ENCODE measurements around the gene PIK3R6. TPM values are rescaled to one million over a fixed set of nuclear protein-coding genes. Genes with fewer than 3 reads are reported as not detected.
A peak's percentile ranks its signal among the peaks of the same experiment; 100 is the strongest.

Gene PIK3R6
- total and polyA plus RNA-seq, 7 experiments from 2014 or later, result 0.06 to 11.3 (median 0.43) TPM

- Mint-ChIP-seq H3K36me3 (peaks cover 0 to 2% (median 0%) of the 10 kb centered on the region in 5 donors), H3K9me3 (peaks cover 0 to 1% (median 0%) of the 10 kb centered on the region in 11 donors), H3K27me3 (no peaks in the 10 kb centered on the region), H3K27ac (no peak overlapping the region), H3K4me3 (no peak overlapping the region), H3K4me1 (peaks cover 11 to 27% (median 22%) of the 10 kb centered on the region in 7 donors)
- no peak for ATAC-seq
- no peaks in the 10 kb centered on the region for H3K9me3 ChIP-seq (ENCODE audit: control insufficient read depth in 2 of 3, low read length in 3 of 3)
- peaks cover 7 to 8% of the 10 kb centered on the region in 2 donors for H3K4me1 ChIP-seq (ENCODE audit: control insufficient read depth in 2 of 2, insufficient read depth in 2 of 2, low read length in 2 of 2)
- no peak overlapping the region for H3K4me3 ChIP-seq (ENCODE audit: low read length)
- intact Hi-C loops (cut with micrococcal nuclease), result no loop called here
- H3K27me3 ChIP-seq (ENCODE audit: control insufficient read depth in 2 of 2, insufficient read depth in 2 of 2, low read length in 2 of 2), result no peaks in the 10 kb centered on the region
- POLR2A ChIA-PET, result no interaction called here
- CTCF ChIA-PET, result interaction anchor here (0.7 kb wide), 1 partner anchor 12 kb away, joined by 3 read pairs; no protein-coding TSS in a partner anchor
- H3K36me3 ChIP-seq (ENCODE audit: control insufficient read depth in 2 of 3, insufficient read depth in 3 of 3, low read length in 3 of 3), result no peaks in the 10 kb centered on the region
- no peak for DNase-seq
- no peak overlapping the region for H3K27ac ChIP-seq (ENCODE audit: low read depth, low read length)
Measured at GRCh38 chr17:8872036-8872704, 4.7 kb upstream of the PIK3R6 start.

- DNase-seq (no peak), ATAC-seq (no peak)
- Histone ChIP-seq H3K4me3 (ENCODE audit: low read length) (no peak overlapping the region), H3K9me3 (ENCODE audit: control insufficient read depth in 2 of 3, low read length in 3 of 3) (no peaks in the 10 kb centered on the region), H3K27ac (ENCODE audit: low read depth, low read length) (no peak overlapping the region), H3K4me1 (ENCODE audit: control insufficient read depth in 2 of 2, insufficient read depth in 2 of 2, low read length in 2 of 2) (peaks cover 7 to 16% of the 10 kb centered on the region in 2 donors), H3K27me3 (ENCODE audit: control insufficient read depth in 2 of 2, insufficient read depth in 2 of 2, low read length in 2 of 2) (no peaks in the 10 kb centered on the region), H3K36me3 (ENCODE audit: control insufficient read depth in 2 of 3, insufficient read depth in 3 of 3, low read length in 3 of 3) (no peaks in the 10 kb centered on the region)
- peaks cover 19 to 36% (median 30%) of the 10 kb centered on the region in 7 donors for H3K4me1 Mint-ChIP-seq
- no peaks in the 10 kb centered on the region for H3K27me3 Mint-ChIP-seq
- ChIA-PET CTCF (no interaction called here), POLR2A (no interaction called here)
- H3K4me3 Mint-ChIP-seq, result no peak overlapping the region
- intact Hi-C loops (cut with micrococcal nuclease), result no loop called here
- peaks cover 0 to 1% (median 0%) of the 10 kb centered on the region in 11 donors for H3K9me3 Mint-ChIP-seq
- peaks cover 0 to 5% (median 0%) of the 10 kb centered on the region in 5 donors for H3K36me3 Mint-ChIP-seq
- no peak overlapping the region for H3K27ac Mint-ChIP-seq
Measured at GRCh38 chr17:8871081-8871581, 3.7 kb upstream of the PIK3R6 start.

- Mint-ChIP-seq H3K27me3 (no peaks in the 10 kb centered on the region), H3K9me3 (peaks cover 0 to 1% (median 0%) of the 10 kb centered on the region in 11 donors), H3K4me1 (peaks cover 19 to 36% (median 30%) of the 10 kb centered on the region in 7 donors), H3K4me3 (no peak overlapping the region), H3K27ac (peak overlapping the region in 1 of 9 donors; percentile 18), H3K36me3 (peaks cover 0 to 5% (median 0%) of the 10 kb centered on the region in 5 donors)
- ATAC-seq (no peak), DNase-seq (no peak)
- no peaks in the 10 kb centered on the region for H3K27me3 ChIP-seq (ENCODE audit: control insufficient read depth in 2 of 2, insufficient read depth in 2 of 2, low read length in 2 of 2)
- intact Hi-C loops (cut with micrococcal nuclease), result no loop called here
- peaks cover 7 to 16% of the 10 kb centered on the region in 2 donors for H3K4me1 ChIP-seq (ENCODE audit: control insufficient read depth in 2 of 2, insufficient read depth in 2 of 2, low read length in 2 of 2)
- no peak overlapping the region for H3K4me3 ChIP-seq (ENCODE audit: low read length)
- ChIA-PET POLR2A (no interaction called here), CTCF (no interaction called here)
- no peaks in the 10 kb centered on the region for H3K9me3 ChIP-seq (ENCODE audit: control insufficient read depth in 2 of 3, low read length in 3 of 3)
- H3K36me3 ChIP-seq (ENCODE audit: control insufficient read depth in 2 of 3, insufficient read depth in 3 of 3, low read length in 3 of 3), result no peaks in the 10 kb centered on the region
- no peak overlapping the region for H3K27ac ChIP-seq (ENCODE audit: low read depth, low read length)
Measured at GRCh38 chr17:8870406-8871040, 3.0 kb upstream of the PIK3R6 start.

- peak overlapping the region in 1 of 9 donors; percentile 31 for H3K27ac Mint-ChIP-seq
Measured at GRCh38 chr17:8869114-8869815, 1.8 kb upstream of the PIK3R6 start.

GRCh38 chr17:8868529-8868951, 1.1 kb upstream of the PIK3R6 start:
- H3K36me3 ChIP-seq (ENCODE audit: control insufficient read depth in 2 of 3, insufficient read depth in 3 of 3, low read length in 3 of 3), result no peaks in the 10 kb centered on the region
- no peaks in the 10 kb centered on the region for H3K27me3 ChIP-seq (ENCODE audit: control insufficient read depth in 2 of 2, insufficient read depth in 2 of 2, low read length in 2 of 2)
- POLR2A ChIA-PET, result interaction anchor here (1.2 kb wide), 1 partner anchor 14 kb away, joined by 3 read pairs; no protein-coding TSS in a partner anchor
- no peak for DNase-seq
- no peaks in the 10 kb centered on the region for H3K9me3 ChIP-seq (ENCODE audit: control insufficient read depth in 2 of 3, low read length in 3 of 3)
- peaks cover 7 to 11% (median 10%) of the 10 kb centered on the region in 5 donors for H3K36me3 Mint-ChIP-seq
- H3K4me1 Mint-ChIP-seq, result peaks cover 21 to 41% (median 34%) of the 10 kb centered on the region in 7 donors
- peak overlapping the region in 4 of 10 donors; percentile 6 to 88 (median 40) for H3K4me3 Mint-ChIP-seq
- CTCF ChIA-PET, result interaction anchor here (0.7 kb wide), 1 partner anchor 76 kb away, joined by 3 read pairs; no protein-coding TSS in a partner anchor
- intact Hi-C loops (cut with micrococcal nuclease), result loop anchor here in 1 of 2 donors (1.0 kb wide), 1 partner anchor 22 kb away; no protein-coding TSS in a partner anchor
- H3K4me1 ChIP-seq (ENCODE audit: control insufficient read depth in 2 of 2, insufficient read depth in 2 of 2, low read length in 2 of 2), result peaks cover 7 to 16% of the 10 kb centered on the region in 2 donors
- H3K4me3 ChIP-seq (ENCODE audit: low read length), result no peak overlapping the region
- H3K27ac Mint-ChIP-seq, result peak overlapping the region in 3 of 9 donors; percentile 18 to 92 (median 43)
- no peaks in the 10 kb centered on the region for H3K27me3 Mint-ChIP-seq
- no peak overlapping the region for H3K27ac ChIP-seq (ENCODE audit: low read depth, low read length)
- H3K9me3 Mint-ChIP-seq, result peaks cover 0 to 1% (median 0%) of the 10 kb centered on the region in 11 donors
- peak; percentile 54 for ATAC-seq

More at GRCh38 chr17:8869114-8869815, 1.8 kb upstream of the PIK3R6 start:
- Mint-ChIP-seq H3K9me3 (peaks cover 0 to 1% (median 0%) of the 10 kb centered on the region in 11 donors), H3K36me3 (peaks cover under 1 to 7% (median 4%) of the 10 kb centered on the region in 5 donors), H3K4me3 (peak overlapping the region in 1 of 10 donors; percentile 88), H3K27me3 (no peaks in the 10 kb centered on the region), H3K4me1 (peaks cover 19 to 41% (median 34%) of the 10 kb centered on the region in 7 donors)
- Histone ChIP-seq H3K27me3 (ENCODE audit: control insufficient read depth in 2 of 2, insufficient read depth in 2 of 2, low read length in 2 of 2) (no peaks in the 10 kb centered on the region), H3K27ac (ENCODE audit: low read depth, low read length) (no peak overlapping the region), H3K9me3 (ENCODE audit: control insufficient read depth in 2 of 3, low read length in 3 of 3) (no peaks in the 10 kb centered on the region), H3K4me3 (ENCODE audit: low read length) (no peak overlapping the region), H3K36me3 (ENCODE audit: control insufficient read depth in 2 of 3, insufficient read depth in 3 of 3, low read length in 3 of 3) (no peaks in the 10 kb centered on the region), H3K4me1 (ENCODE audit: control insufficient read depth in 2 of 2, insufficient read depth in 2 of 2, low read length in 2 of 2) (peaks cover 7 to 16% of the 10 kb centered on the region in 2 donors)
- ChIA-PET POLR2A (interaction anchor here (1.2 kb wide), 1 partner anchor 13 kb away, joined by 3 read pairs; no protein-coding TSS in a partner anchor), CTCF (interaction anchor here (0.7 kb wide), 1 partner anchor 75 kb away, joined by 3 read pairs; no protein-coding TSS in a partner anchor)
- intact Hi-C loops (cut with micrococcal nuclease), result no loop called here
- DNase-seq (no peak), ATAC-seq (peak; percentile 40)

GRCh38 chr17:8868092-8868491, 618 bp upstream of the PIK3R6 start:
- H3K4me3 ChIP-seq (ENCODE audit: low read length), result no peak overlapping the region
- Mint-ChIP-seq H3K9me3 (peaks cover 0 to 1% (median 0%) of the 10 kb centered on the region in 11 donors), H3K27ac (peak overlapping the region in 6 of 9 donors; percentile 16 to 92 (median 43)), H3K27me3 (no peaks in the 10 kb centered on the region), H3K4me1 (peaks cover 24 to 41% (median 34%) of the 10 kb centered on the region in 7 donors), H3K36me3 (peaks cover 8 to 15% (median 10%) of the 10 kb centered on the region in 5 donors), H3K4me3 (peak overlapping the region; percentile 29 to 97 (median 84))
- no peaks in the 10 kb centered on the region for H3K9me3 ChIP-seq (ENCODE audit: control insufficient read depth in 2 of 3, low read length in 3 of 3)
- ATAC-seq (no peak), DNase-seq (no peak)
- H3K4me1 ChIP-seq (ENCODE audit: control insufficient read depth in 2 of 2, insufficient read depth in 2 of 2, low read length in 2 of 2), result peaks cover 7 to 16% of the 10 kb centered on the region in 2 donors
- intact Hi-C loops (cut with micrococcal nuclease), result loop anchor here in 1 of 2 donors (1.0 kb wide), 1 partner anchor 22 kb away; no protein-coding TSS in a partner anchor
- ChIA-PET CTCF (interaction anchor here (0.9 kb wide), 1 partner anchor 76 kb away, joined by 3 read pairs; no protein-coding TSS in a partner anchor), POLR2A (interaction anchor here (1.2 kb wide), 1 partner anchor 14 kb away, joined by 3 read pairs; no protein-coding TSS in a partner anchor)
- no peaks in the 10 kb centered on the region for H3K27me3 ChIP-seq (ENCODE audit: control insufficient read depth in 2 of 2, insufficient read depth in 2 of 2, low read length in 2 of 2)
- H3K27ac ChIP-seq (ENCODE audit: low read depth, low read length), result no peak overlapping the region
- no peaks in the 10 kb centered on the region for H3K36me3 ChIP-seq (ENCODE audit: control insufficient read depth in 2 of 3, insufficient read depth in 3 of 3, low read length in 3 of 3)

Data from naive thymus-derived CD4-positive, alpha-beta T cell (primary cell).